Prostate gland (tissue), 2 donors: ENCODE data around the gene DDX49.

Source experiments
- CTCF ChIP-seq, 4 experiments: fragments of 200-600 bp in 2 of 4; fragments of 450-650 bp in 2 of 4; sonication (generic) in 2 of 4; IDR thresholded peaks; 1 replicate in 3 of 4; 2 replicates in 1 of 4; pipeline ENCODE4 v1.5.1; 2016 to 2019; ENCODE audit warnings: antibody characterized with exemption in 4 of 4, mild to moderate bottlenecking in 2 of 4, moderate library complexity in 2 of 4
- POLR2A ChIP-seq: fragments of 450-650 bp; IDR thresholded peaks from one replicate; pipeline ENCODE4 v1.6.1; 2016; ENCODE audit warnings: antibody characterized with exemption, mild to moderate bottlenecking

GRCh38 chr19:18940769-18941627 is 21.5 kb downstream of the DDX49 start, which contains the start of gene HOMER3:
- peak in 2 of 4 experiments; percentile 25 to 36 for TF ChIP-seq CTCF (IDR thresholded peaks at IDR 0.05)
- no peak for TF ChIP-seq POLR2A
